Measurements from ENCODE around the gene MUTYH. TPM values are rescaled to one million over a fixed set of nuclear protein-coding genes. Genes with fewer than 3 reads are reported as not detected.
A peak's percentile ranks its signal among the peaks of the same experiment; 100 is the strongest.

Gene MUTYH
- total and polyA plus RNA-seq, 9 of the 15 experiments (the other 6 are each of a cell fraction or from before 2014, with no cell fraction given): 3.4 to 53.5 (median 29.0) TPM

DNA sequence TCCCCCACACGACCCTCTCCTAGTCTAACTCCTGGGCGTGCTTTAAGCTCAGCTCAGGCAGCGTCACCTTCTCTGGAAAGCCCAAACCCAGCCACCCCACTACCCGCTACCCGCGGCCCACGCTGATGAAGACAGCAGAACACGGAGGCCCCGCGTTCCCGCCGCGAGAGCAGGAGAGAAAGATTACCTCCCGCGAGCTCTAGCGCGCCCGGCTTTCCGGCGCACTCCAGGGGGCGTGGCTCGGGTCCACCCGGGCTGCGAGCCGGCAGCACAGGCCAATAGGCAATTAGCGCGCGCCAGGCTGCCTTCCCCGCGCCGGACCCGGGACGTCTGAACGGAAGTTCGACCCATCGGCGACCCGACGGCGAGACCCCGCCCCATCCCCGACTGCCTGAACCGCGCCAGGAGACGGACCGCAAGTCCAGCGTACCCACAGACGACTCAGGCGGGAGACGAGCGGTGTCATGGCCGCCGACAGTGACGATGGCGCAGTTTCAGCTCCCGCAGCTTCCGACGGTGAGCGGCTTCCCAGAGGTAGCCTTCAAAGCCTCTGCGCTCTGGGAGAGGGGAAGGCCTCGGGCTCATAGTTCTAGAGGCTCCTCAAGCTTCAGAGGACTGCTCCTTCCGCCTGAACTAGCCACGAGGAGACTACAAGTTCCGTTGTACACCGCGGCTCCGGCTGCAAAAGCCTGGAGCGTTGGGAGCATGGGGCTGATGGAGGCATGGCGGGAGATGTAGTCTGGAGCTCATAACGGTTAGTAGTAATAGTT is at the start of gene MUTYH, which contains the start of gene TOE1 (continued):
- TF ChIP-seq ZNF407 (IDR thresholded peaks at IDR 0.05; ENCODE audit: low read depth) (no peak), ZBTB17 (CRISPR knock-in tag; IDR thresholded peaks at IDR 0.05) (peak; percentile 46; the same call in 1 of the 2 replicates), FOXJ3 (CRISPR knock-in tag; IDR thresholded peaks at IDR 0.05) (no peak), ZNF398 (CRISPR knock-in tag; IDR thresholded peaks at IDR 0.05) (no peak), ARID1B (IDR thresholded peaks at IDR 0.05) (peak; percentile 53), CHAMP1 (IDR thresholded peaks at IDR 0.05) (no peak), GABPB2 (CRISPR knock-in tag; conservative IDR thresholded peaks at IDR 0.05) (no peak), PHB2 (IDR thresholded peaks at IDR 0.05; ENCODE audit: low read depth) (no peak), FOXK1 (CRISPR knock-in tag; IDR thresholded peaks at IDR 0.05; ENCODE audit: borderline replicate concordance) (0 out of 2 replicates have a peak, but pooled peaks have one; percentile 72), ESRRB (CRISPR knock-in tag; IDR thresholded peaks at IDR 0.05; ENCODE audit: borderline replicate concordance) (no peak), NFATC3 (IDR thresholded peaks at IDR 0.05) (no peak), SPI1 (IDR thresholded peaks at IDR 0.05; ENCODE audit: borderline replicate concordance, low read depth, low read length) (no peak), MIER1 (IDR thresholded peaks at IDR 0.05; ENCODE audit: low read depth) (no peak; the same call in 1 of the 2 replicates)
- TF ChIP-seq, protein P1, sequence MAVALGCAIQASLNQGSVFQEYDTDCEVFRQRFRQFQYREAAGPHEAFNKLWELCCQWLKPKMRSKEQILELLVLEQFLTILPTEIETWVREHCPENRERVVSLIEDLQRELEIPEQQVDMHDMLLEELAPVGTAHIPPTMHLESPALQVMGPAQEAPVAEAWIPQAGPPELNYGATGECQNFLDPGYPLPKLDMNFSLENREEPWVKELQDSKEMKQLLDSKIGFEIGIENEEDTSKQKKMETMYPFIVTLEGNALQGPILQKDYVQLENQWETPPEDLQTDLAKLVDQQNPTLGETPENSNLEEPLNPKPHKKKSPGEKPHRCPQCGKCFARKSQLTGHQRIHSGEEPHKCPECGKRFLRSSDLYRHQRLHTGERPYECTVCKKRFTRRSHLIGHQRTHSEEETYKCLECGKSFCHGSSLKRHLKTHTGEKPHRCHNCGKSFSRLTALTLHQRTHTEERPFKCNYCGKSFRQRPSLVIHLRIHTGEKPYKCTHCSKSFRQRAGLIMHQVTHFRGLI (CRISPR knock-in tag; IDR thresholded peaks at IDR 0.05): no peak

Measured in K562 (cell line).